Spinal cord (tissue), 10 donors: ENCODE data around the gene KIF1A. TPM values are rescaled to one million over a fixed set of nuclear protein-coding genes. Genes with fewer than 3 reads are reported as not detected.

Experiments
- DNase-seq, 6 donors: peaks; one replicate each; pipeline versions ENCODE4 v3.0.0 to v3.0.0-alpha.2; 2013 to 2015; ENCODE audit warnings: low spot score in 6 of 6, low read depth in 4 of 6
- H3K27ac ChIP-seq: one replicate; pipeline ENCODE4 v1.5.1; 2013; ENCODE audit warnings: low read depth, low read length, control low read depth
- H3K27me3 ChIP-seq: one replicate; pipeline ENCODE4 v1.6.1; 2013; ENCODE audit warnings: low read length; ENCODE audit not compliant: control insufficient read depth, insufficient read depth
- H3K36me3 ChIP-seq: one replicate; pipeline ENCODE4 v1.6.1; 2013; ENCODE audit warnings: low read length; ENCODE audit not compliant: control insufficient read depth, insufficient read depth
- H3K4me1 ChIP-seq: one replicate; pipeline ENCODE4 v1.6.1; 2013; ENCODE audit warnings: low read length; ENCODE audit not compliant: control insufficient read depth, insufficient read depth
- H3K4me3 ChIP-seq: one replicate; pipeline ENCODE4 v1.5.1; 2013; ENCODE audit warnings: low read depth, low read length, control low read depth
- H3K9me3 ChIP-seq: one replicate; pipeline ENCODE4 v1.6.1; 2013; ENCODE audit warnings: low read length; ENCODE audit not compliant: control insufficient read depth, insufficient read depth
- WGBS: methylation state at CpG from one replicate; pipeline ENCODE4 v1.1.5; 2013; ENCODE audit warnings: missing lambda C conversion rate; ENCODE audit not compliant: insufficient coverage; 5-methylcytosine and 5-hydroxymethylcytosine counted together
- polyA plus RNA-seq, 2 donors: library from polyadenylated mRNA; unstranded; fragments of 120-200 nt; gene quantifications; one replicate each; pipeline ENCODE4 v1.2.1, GENCODE V29; 2013; ENCODE audit not compliant: insufficient read length in 2 of 2
- total RNA-seq, 2 donors: library from RNA; depleted of rRNA in 1 of 2; stranded (reverse); fragments of 120-200 nt in 1 of 2; fragments of >200 nt in 1 of 2; gene quantifications; one replicate each; pipeline versions ENCODE4 v1.2.3 to v1.2.4, GENCODE V29; 2013 to 2014
- donor health status: healthy.

The KIF1A gene
- total and polyA plus RNA-seq, 4 donors = 125 to 519 (median 317) TPM

- Histone ChIP-seq H3K27me3 (no peaks in the 10 kb centered on the region), H3K27ac (no peak overlapping the region), H3K4me3 (no peak overlapping the region), H3K9me3 (no peaks in the 10 kb centered on the region), H3K4me1 (peaks cover 15% of the 10 kb centered on the region), H3K36me3 (peaks cover 100% of the 10 kb centered on the region)
- 94% methylated on average over 23 of the region's 25 CpGs for WGBS
- DNase-seq = no peak
These were observed 101.0 kb downstream of the KIF1A start for GRCh38 chr2:240718896-240719490.

GRCh38 chr2:240717681-240718581 lies 102.1 kb downstream of the KIF1A start:
- H3K4me1 ChIP-seq = peaks cover 18% of the 10 kb centered on the region
- DNase-seq = no peak
- H3K36me3 ChIP-seq = peaks cover 100% of the 10 kb centered on the region
- no peak overlapping the region for H3K27ac ChIP-seq
- no peak overlapping the region for H3K4me3 ChIP-seq
- H3K9me3 ChIP-seq = no peaks in the 10 kb centered on the region
- 94% methylated on average over 29 of the region's 31 CpGs for WGBS
- no peaks in the 10 kb centered on the region for H3K27me3 ChIP-seq

GRCh38 chr2:240717181-240717641 lies 102.8 kb downstream of the KIF1A start:
- Histone ChIP-seq H3K27me3 (no peaks in the 10 kb centered on the region), H3K9me3 (no peaks in the 10 kb centered on the region), H3K4me1 (peaks cover 18% of the 10 kb centered on the region), H3K36me3 (peaks cover 95% of the 10 kb centered on the region), H3K27ac (no peak overlapping the region), H3K4me3 (no peak overlapping the region)
- 82% methylated on average over 18 of the region's 18 CpGs for WGBS
- DNase-seq = no peak

- WGBS = 88% methylated on average over 23 of the region's 23 CpGs
- no peak overlapping the region for H3K4me3 ChIP-seq
- no peaks in the 10 kb centered on the region for H3K27me3 ChIP-seq
- DNase-seq = no peak
- no peak overlapping the region for H3K27ac ChIP-seq
- H3K9me3 ChIP-seq = no peaks in the 10 kb centered on the region
- H3K36me3 ChIP-seq = peaks cover 87% of the 10 kb centered on the region
- H3K4me1 ChIP-seq = peaks cover 18% of the 10 kb centered on the region
These were observed 103.8 kb downstream of the KIF1A start for GRCh38 chr2:240716130-240716798.

GRCh38 chr2:240714747-240715725 lies 105.0 kb downstream of the KIF1A start:
- Histone ChIP-seq H3K4me3 (no peak overlapping the region), H3K27me3 (no peaks in the 10 kb centered on the region), H3K36me3 (peaks cover 75% of the 10 kb centered on the region), H3K27ac (no peak overlapping the region), H3K4me1 (peaks cover 18% of the 10 kb centered on the region), H3K9me3 (no peaks in the 10 kb centered on the region)
- WGBS = 76% methylated on average over 23 of the region's 23 CpGs
- no peak for DNase-seq

- H3K9me3 ChIP-seq = no peaks in the 10 kb centered on the region
- H3K27me3 ChIP-seq = no peaks in the 10 kb centered on the region
- H3K36me3 ChIP-seq = peaks cover 66% of the 10 kb centered on the region
- no peak overlapping the region for H3K27ac ChIP-seq
- DNase-seq = no peak
- peaks cover 18% of the 10 kb centered on the region for H3K4me1 ChIP-seq
- H3K4me3 ChIP-seq = no peak overlapping the region
- WGBS = 68% methylated on average over 23 of the region's 26 CpGs
These were observed 105.9 kb downstream of the KIF1A start for GRCh38 chr2:240713928-240714746.

GRCh38 chr2:240713071-240713927 lies 106.7 kb downstream of the KIF1A start:
- peaks cover 18% of the 10 kb centered on the region for H3K4me1 ChIP-seq
- peaks cover 58% of the 10 kb centered on the region for H3K36me3 ChIP-seq
- no peak overlapping the region for H3K4me3 ChIP-seq
- no peaks in the 10 kb centered on the region for H3K27me3 ChIP-seq
- no peak overlapping the region for H3K27ac ChIP-seq
- 87% methylated on average over 20 of the region's 25 CpGs for WGBS
- no peaks in the 10 kb centered on the region for H3K9me3 ChIP-seq
- no peak for DNase-seq

GRCh38 chr2:240712121-240712520 lies 107.9 kb downstream of the KIF1A start:
- Histone ChIP-seq H3K27ac (no peak overlapping the region), H3K4me3 (no peak overlapping the region), H3K9me3 (no peaks in the 10 kb centered on the region), H3K27me3 (no peaks in the 10 kb centered on the region), H3K4me1 (peaks cover 18% of the 10 kb centered on the region), H3K36me3 (peaks cover 46% of the 10 kb centered on the region)
- DNase-seq = no peak
- 94% methylated on average over 8 of the region's 9 CpGs for WGBS
